SU-DHL-6 (cell line): ENCODE data around the gene MPPE1.

ENCODE experiments used
- H2AFZ ChIP-seq: fragments of 200-600 bp; sonication (generic); 2 replicates; pipeline ENCODE4 v1.6.1; 2014; ENCODE audit warnings: low read depth, mild to moderate bottlenecking, moderate library complexity, mixed read lengths, antibody characterized with exemption, low read length; ENCODE audit not compliant: severe bottlenecking
- H3F3A ChIP-seq: fragments of 200-600 bp; shearing (Covaris generic); 2 replicates; pipeline ENCODE4 v1.6.0; 2016; ENCODE audit warnings: antibody characterized with exemption, mild to moderate bottlenecking; ENCODE audit not compliant: insufficient read depth
- H3K27ac ChIP-seq: fragments of 200-600 bp; sonication (generic); 2 replicates; pipeline ENCODE4 v1.5.1; 2016; ENCODE audit warnings: low read depth, mild to moderate bottlenecking, low read length, moderate library complexity, mixed read lengths
- H3K27me3 ChIP-seq: fragments of 200-600 bp; sonication (generic), shearing (Covaris generic); 2 replicates; pipeline ENCODE4 v1.6.0; 2014; ENCODE audit warnings: mild to moderate bottlenecking, low read length
- H3K36me3 ChIP-seq: fragments of 200-600 bp; sonication (generic); 2 replicates; pipeline ENCODE4 v1.6.1; 2014; ENCODE audit warnings: mild to moderate bottlenecking, low read length, mixed read lengths
- H3K4me2 ChIP-seq: fragments of 300-600, 200-600 bp; shearing (Covaris generic), sonication (generic); 2 replicates; pipeline ENCODE4 v1.6.0; 2014; ENCODE audit warnings: low read length, low read depth, mild to moderate bottlenecking; ENCODE audit not compliant: poor library complexity, severe bottlenecking
- H3K4me3 ChIP-seq: fragments of 200-600 bp; sonication (generic); 2 replicates; pipeline ENCODE4 v1.5.1; 2014; ENCODE audit warnings: antibody characterized with exemption, low read length, mild to moderate bottlenecking, mixed read lengths; ENCODE audit not compliant: insufficient read depth, poor library complexity, severe bottlenecking
- H3K79me2 ChIP-seq: fragments of 200-600 bp; sonication (generic); 2 replicates; pipeline ENCODE4 v1.6.1; 2014; ENCODE audit warnings: mild to moderate bottlenecking, low read length, moderate library complexity; ENCODE audit not compliant: insufficient read depth
- H3K9ac ChIP-seq: fragments of 200-600 bp; sonication (generic); 2 replicates; pipeline ENCODE4 v1.7.0; 2014; ENCODE audit warnings: mild to moderate bottlenecking, low read length
- H3K9me2 ChIP-seq: fragments of 200-600 bp; sonication (generic); replicated peaks from 2 replicates; pipeline ENCODE4 v1.6.1; 2014; ENCODE audit warnings: low read length; ENCODE audit not compliant: insufficient read depth
- H3K9me3 ChIP-seq: fragments of 200-600 bp; sonication (generic); 2 replicates; pipeline ENCODE4 v1.6.1; 2014; ENCODE audit warnings: low read length, mixed read lengths; ENCODE audit not compliant: insufficient read depth
- H4K20me1 ChIP-seq: fragments of 200-600 bp; sonication (generic); 2 replicates; pipeline ENCODE4 v1.6.1; 2014; ENCODE audit warnings: low read depth, mild to moderate bottlenecking, antibody characterized with exemption, low read length, moderate library complexity, mixed read lengths
- EZH2phosphoT487 ChIP-seq: fragments of 200-600 bp; sonication (generic), shearing (Covaris generic); conservative IDR thresholded peaks from 2 replicates; pipeline ENCODE4 v1.6.1; 2018; ENCODE audit warnings: mild to moderate bottlenecking, antibody characterized with exemption, low read length, moderate library complexity, mixed read lengths
- TF ChIP-seq, protein P1 (sequence below): fragments of 200-600 bp; sonication (generic); IDR thresholded peaks from one replicate; pipeline ENCODE4 v1.5.1; 2017; ENCODE audit warnings: antibody characterized with exemption, mild to moderate bottlenecking, low read length, moderate library complexity; ENCODE audit not compliant: insufficient read depth, poor library complexity, severe bottlenecking

MPPE1 gene

DNA sequence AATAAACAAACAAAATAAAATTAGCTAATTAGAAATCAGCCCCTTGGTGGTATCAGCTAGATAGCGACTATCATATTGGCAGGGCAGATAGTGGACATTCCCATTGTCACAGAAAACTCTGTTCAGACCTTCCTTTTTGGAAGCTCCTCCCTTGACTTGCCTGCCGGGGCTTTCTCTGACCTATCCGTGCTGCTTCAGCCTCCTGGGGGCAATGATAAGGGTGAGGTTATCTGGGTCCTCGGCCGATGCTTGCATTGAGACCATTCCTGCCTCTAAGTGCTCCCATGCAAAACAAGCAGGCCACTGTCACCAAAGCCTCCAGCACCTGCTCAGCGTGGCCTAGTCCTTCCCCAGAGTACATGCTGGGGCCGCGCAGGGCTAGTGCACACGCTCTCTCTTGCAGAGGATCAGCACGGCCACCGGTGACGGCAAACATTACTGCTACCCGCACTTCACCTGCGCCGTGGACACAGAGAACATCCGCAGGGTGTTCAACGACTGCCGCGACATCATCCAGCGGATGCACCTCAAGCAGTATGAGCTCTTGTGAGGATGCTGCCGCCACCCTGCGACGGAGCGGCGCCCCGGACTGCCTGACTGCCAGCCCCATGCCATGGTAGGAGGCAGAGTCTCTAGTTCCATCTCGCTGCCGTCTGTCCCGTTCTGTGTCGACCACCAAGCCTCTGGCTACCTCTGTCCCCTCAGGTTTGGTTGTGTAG is 27.4 kb downstream of the MPPE1 start:
- H3K27ac ChIP-seq = no peak overlapping the region
- H3K36me3 ChIP-seq = no peaks in the 10 kb centered on the region
- H3K9ac ChIP-seq = no peak overlapping the region
- H3F3A ChIP-seq = no peaks in the 10 kb centered on the region
- H3K9me3 ChIP-seq = no peaks in the 10 kb centered on the region
- H3K27me3 ChIP-seq = no peaks in the 10 kb centered on the region
- no peaks in the 10 kb centered on the region for H3K9me2 ChIP-seq
- H4K20me1 ChIP-seq = no peaks in the 10 kb centered on the region
- no peak overlapping the region for H3K4me3 ChIP-seq
- no peak overlapping the region for H3K4me2 ChIP-seq
- H2AFZ ChIP-seq = no peak overlapping the region
- no peaks in the 10 kb centered on the region for H3K79me2 ChIP-seq
- TF ChIP-seq, protein P1, sequence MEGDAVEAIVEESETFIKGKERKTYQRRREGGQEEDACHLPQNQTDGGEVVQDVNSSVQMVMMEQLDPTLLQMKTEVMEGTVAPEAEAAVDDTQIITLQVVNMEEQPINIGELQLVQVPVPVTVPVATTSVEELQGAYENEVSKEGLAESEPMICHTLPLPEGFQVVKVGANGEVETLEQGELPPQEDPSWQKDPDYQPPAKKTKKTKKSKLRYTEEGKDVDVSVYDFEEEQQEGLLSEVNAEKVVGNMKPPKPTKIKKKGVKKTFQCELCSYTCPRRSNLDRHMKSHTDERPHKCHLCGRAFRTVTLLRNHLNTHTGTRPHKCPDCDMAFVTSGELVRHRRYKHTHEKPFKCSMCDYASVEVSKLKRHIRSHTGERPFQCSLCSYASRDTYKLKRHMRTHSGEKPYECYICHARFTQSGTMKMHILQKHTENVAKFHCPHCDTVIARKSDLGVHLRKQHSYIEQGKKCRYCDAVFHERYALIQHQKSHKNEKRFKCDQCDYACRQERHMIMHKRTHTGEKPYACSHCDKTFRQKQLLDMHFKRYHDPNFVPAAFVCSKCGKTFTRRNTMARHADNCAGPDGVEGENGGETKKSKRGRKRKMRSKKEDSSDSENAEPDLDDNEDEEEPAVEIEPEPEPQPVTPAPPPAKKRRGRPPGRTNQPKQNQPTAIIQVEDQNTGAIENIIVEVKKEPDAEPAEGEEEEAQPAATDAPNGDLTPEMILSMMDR = no peak

DNA sequence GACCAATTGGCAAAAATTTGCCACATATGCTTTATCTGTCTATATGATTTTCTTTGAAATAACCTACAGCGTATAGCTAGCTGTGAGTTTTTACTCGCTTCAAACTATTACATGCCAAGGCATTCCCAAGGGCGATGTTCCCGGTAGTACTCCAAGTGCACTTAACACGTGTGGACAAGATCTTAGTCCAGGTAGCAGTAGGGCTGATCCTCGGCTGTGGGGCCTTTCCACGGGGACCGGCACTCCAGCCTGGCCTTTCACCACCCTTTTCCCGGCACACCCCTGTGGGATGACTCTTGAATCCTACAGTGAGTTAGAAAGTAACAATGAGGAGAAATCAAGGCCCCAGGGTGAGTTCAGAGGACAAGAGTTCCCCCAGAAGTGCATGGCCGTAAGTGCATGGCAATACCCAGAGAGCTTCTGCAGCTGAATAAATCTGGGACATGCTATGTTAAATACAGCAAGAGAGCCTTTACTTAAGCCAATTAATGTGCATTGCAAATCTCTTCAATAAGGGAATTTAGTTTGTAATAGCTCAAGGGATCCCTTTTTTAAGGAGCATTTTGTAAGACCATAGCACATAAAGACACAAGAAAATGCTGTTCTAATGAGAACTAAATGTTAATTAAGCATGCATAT is 30.5 kb downstream of the MPPE1 start:
- Histone ChIP-seq H3K36me3 (no peaks in the 10 kb centered on the region), H3K9ac (no peak overlapping the region), H3K9me3 (no peaks in the 10 kb centered on the region), H3K79me2 (no peaks in the 10 kb centered on the region), H2AFZ (no peak overlapping the region), H3F3A (no peaks in the 10 kb centered on the region), H3K4me3 (no peak overlapping the region), H3K4me2 (no peak overlapping the region), H3K27me3 (no peaks in the 10 kb centered on the region), H4K20me1 (no peaks in the 10 kb centered on the region), H3K9me2 (no peaks in the 10 kb centered on the region), H3K27ac (no peak overlapping the region)
- TF ChIP-seq, protein P1 = no peak
- TF ChIP-seq EZH2phosphoT487 = no peak

DNA sequence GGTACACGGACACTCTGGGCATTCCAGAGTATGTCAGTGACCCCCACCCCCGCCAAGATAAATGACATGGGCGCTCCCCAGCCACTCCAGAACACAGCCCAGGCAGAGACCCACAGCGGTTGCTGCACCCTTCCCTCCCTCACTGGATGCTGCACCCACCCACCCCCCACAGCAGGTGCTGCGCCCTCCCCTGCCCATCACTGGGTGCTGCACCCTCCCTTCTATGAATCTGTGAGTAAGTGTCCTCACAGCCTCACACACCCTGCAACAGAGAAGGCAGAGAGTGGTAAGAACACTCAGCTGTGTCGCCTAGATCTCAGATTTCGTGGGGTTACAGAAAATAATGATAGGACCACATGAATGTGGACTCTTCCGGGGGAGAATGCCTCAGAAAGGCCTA is 33.4 kb downstream of the MPPE1 start:
- no peak overlapping the region for H3K4me2 ChIP-seq
- H3K27me3 ChIP-seq = no peaks in the 10 kb centered on the region
- no peaks in the 10 kb centered on the region for H4K20me1 ChIP-seq
- no peaks in the 10 kb centered on the region for H3K79me2 ChIP-seq
- no peaks in the 10 kb centered on the region for H3F3A ChIP-seq
- H3K9ac ChIP-seq = no peak overlapping the region
- no peak overlapping the region for H3K4me3 ChIP-seq
- H3K36me3 ChIP-seq = no peaks in the 10 kb centered on the region
- TF ChIP-seq EZH2phosphoT487 = no peak
- TF ChIP-seq, protein P1 = no peak
- no peak overlapping the region for H2AFZ ChIP-seq
- H3K9me3 ChIP-seq = no peaks in the 10 kb centered on the region
- no peak overlapping the region for H3K27ac ChIP-seq
- no peaks in the 10 kb centered on the region for H3K9me2 ChIP-seq
